Ascending aorta (tissue), 2 donors: ENCODE measurements around the gene XRCC5. TPM values are rescaled to one million over a fixed set of nuclear protein-coding genes. Genes with fewer than 3 reads are reported as not detected.
A peak's percentile ranks its signal among the peaks of the same experiment; 100 is the strongest.

Experiments used
- DNase-seq, 2 donors: peaks; one replicate each; pipeline ENCODE4 v3.0.0-alpha.2; 2019; ENCODE audit warnings: low spot score in 2 of 2
- H3K27ac ChIP-seq, 2 donors: fragments of 200-600 bp; sonication (generic); one replicate each; pipeline ENCODE4 v1.5.1; 2016 to 2017; ENCODE audit warnings: mild to moderate bottlenecking in 1 of 2
- H3K27me3 ChIP-seq: fragments of 200-600 bp; sonication (generic); one replicate; pipeline ENCODE4 v1.5.1; 2017
- H3K36me3 ChIP-seq, 2 donors: fragments of 200-600 bp; sonication (generic); one replicate each; pipeline ENCODE4 v1.5.1; 2016
- H3K4me1 ChIP-seq, 2 donors: fragments of 200-600 bp; sonication (generic); one replicate each; pipeline ENCODE4 v1.5.1; 2016 to 2017; ENCODE audit warnings: mild to moderate bottlenecking in 1 of 2
- H3K4me3 ChIP-seq, 2 donors: fragments of 200-600 bp; sonication (generic); one replicate each; pipeline ENCODE4 v1.5.1; 2016 to 2017; ENCODE audit warnings: mild to moderate bottlenecking in 1 of 2
- H3K9me3 ChIP-seq, 2 donors: fragments of 200-600 bp; sonication (generic); one replicate each; pipeline ENCODE4 v1.5.1; 2016
- intact Hi-C: fragments of 100-400 bp; cut with DNase I; formaldehyde crosslinking; loops from one replicate; pipeline ENCODE4 v1.15.1; 2023
- total RNA-seq: library from RNA; depleted of rRNA; stranded (reverse); fragments of >200 nt; gene quantifications from one replicate; pipeline ENCODE4 v1.1.0, GENCODE V29; 2016
- TF ChIP-seq, protein P1 (sequence below), 3 experiments: fragments of 200-600 bp in 2 of 3; fragments of 450-650 bp in 1 of 3; sonication (generic) in 2 of 3; IDR thresholded peaks; one replicate each; pipeline ENCODE4 v1.5.1; 2016 to 2019; ENCODE audit warnings: antibody characterized with exemption in 3 of 3, mild to moderate bottlenecking in 1 of 3, moderate library complexity in 1 of 3

Gene XRCC5
- total RNA-seq = 45.4 TPM

DNA sequence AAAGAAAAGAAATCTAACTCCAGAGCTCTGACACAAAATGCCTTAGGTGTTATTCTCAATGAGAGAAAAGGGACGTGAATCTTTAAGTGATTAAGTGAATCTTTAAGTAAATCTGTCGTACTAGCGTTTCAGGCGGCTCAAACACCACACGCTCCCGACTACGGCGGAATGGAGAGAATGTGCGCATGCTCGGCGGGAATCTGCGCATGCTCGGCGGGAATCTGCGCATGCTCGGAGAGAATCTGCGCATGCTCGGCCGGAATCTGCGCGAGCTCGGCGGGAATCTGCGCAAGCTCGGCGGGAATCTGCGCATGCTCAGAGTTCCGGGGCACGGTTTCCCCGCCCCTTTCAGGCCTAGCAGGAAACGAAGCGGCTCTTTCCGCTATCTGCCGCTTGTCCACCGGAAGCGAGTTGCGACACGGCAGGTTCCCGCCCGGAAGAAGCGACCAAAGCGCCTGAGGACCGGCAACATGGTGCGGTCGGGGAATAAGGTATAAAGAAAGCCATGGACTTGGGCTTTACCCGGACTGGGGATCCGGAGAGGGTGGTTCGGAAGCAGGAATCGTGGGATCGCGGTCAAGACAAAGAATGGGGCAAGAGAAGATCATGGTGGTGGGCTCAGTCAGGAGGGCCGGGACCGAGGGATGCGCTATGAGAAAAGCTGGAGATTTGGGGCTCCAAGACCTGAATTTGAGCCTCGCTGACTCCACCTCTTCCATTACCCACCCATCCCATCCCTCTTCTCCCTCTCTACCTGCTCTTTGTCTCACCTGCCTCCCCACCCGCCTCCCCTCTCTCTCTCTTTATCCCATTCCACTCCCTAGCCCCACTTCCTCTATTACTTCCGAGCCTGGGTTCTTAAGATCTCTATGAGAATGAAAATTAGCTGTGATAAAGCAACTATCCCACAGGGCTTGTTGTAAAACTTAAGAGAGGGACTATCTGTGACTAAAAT lies at the start of gene XRCC5:
Gene XRCC5, plus strand, starts transcription at position 382 of the 955 bp plus-strand sequence. Its CDS starts 89 bp downstream, at position 471.
- no peaks in the 10 kb centered on the region for H3K27me3 ChIP-seq
- peak within 1 kb of the TSS; percentile 90 to 92 for H3K27ac ChIP-seq
- H3K36me3 ChIP-seq = peaks cover 11 to 23% of the 10 kb centered on the region in 2 donors
- no peaks in the 10 kb centered on the region for H3K9me3 ChIP-seq
- peaks cover 3 to 13% of the 10 kb centered on the region in 2 donors for H3K4me1 ChIP-seq
- peak; percentile 68 to 97 for DNase-seq
- TF ChIP-seq, protein P1, sequence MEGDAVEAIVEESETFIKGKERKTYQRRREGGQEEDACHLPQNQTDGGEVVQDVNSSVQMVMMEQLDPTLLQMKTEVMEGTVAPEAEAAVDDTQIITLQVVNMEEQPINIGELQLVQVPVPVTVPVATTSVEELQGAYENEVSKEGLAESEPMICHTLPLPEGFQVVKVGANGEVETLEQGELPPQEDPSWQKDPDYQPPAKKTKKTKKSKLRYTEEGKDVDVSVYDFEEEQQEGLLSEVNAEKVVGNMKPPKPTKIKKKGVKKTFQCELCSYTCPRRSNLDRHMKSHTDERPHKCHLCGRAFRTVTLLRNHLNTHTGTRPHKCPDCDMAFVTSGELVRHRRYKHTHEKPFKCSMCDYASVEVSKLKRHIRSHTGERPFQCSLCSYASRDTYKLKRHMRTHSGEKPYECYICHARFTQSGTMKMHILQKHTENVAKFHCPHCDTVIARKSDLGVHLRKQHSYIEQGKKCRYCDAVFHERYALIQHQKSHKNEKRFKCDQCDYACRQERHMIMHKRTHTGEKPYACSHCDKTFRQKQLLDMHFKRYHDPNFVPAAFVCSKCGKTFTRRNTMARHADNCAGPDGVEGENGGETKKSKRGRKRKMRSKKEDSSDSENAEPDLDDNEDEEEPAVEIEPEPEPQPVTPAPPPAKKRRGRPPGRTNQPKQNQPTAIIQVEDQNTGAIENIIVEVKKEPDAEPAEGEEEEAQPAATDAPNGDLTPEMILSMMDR (IDR thresholded peaks at IDR 0.05) = no peak
- intact Hi-C loops = loop anchor here (2.0 kb wide), 1 partner anchor 28 kb away; the partner anchor contains the start of genes PECR and TMEM169
- H3K4me3 ChIP-seq = peak within 1 kb of the TSS; percentile 54 to 88

DNA sequence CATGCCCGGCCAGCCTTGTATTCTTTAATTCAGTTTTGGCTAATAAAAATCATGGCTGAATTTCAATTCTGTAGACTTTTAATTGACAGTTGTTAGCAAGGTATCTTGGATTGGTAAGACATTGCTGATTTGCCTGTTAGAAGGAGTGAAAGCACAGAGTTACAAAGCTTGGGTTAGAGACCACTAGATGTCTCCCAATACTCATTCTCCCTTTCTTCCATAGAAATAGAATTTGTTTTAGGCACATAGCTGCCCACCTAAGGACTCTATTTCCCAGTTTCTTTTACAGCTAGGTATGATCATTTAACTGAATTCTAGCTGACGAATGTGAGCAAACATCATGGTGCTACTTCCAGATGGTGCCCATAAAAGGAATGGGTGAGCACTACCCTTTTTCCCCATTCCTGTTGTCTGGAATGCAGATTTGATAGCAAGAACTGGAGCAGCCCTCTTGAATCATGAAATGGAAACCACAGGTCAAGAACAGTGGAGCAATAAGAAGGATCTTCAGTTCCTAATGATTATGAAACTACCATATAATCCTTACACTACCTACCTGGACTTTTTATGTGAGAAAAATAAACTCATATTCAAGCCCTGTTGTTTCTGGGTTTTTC lies 45.0 kb upstream of the XRCC5 start:
- TF ChIP-seq, protein P1 (IDR thresholded peaks at IDR 0.05) = no peak
- Histone ChIP-seq H3K4me3 (no peak overlapping the region), H3K36me3 (peaks cover 11 to 23% of the 10 kb centered on the region in 2 donors), H3K27ac (no peak overlapping the region), H3K27me3 (no peaks in the 10 kb centered on the region), H3K9me3 (no peaks in the 10 kb centered on the region), H3K4me1 (no peaks in the 10 kb centered on the region)
- intact Hi-C loops = no loop called here
- no peak for DNase-seq

DNA sequence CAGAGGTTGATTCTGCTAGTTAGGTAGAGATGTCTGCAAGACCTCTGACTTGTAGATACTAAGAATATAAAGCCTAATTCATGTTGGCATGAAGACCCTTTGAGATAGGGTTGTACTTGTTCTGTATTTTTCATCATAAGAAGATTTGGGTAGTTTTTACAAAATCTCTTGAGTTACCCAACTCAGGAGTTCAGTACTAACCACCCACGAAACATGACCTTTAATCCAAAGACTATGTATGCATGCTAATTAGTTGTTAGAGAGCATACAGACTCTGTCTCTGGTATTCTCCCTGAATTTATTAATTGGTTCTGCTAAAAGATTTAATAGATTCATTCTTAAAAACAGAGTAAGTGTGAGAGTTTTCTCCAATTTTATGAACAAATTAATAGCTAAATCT lies 44.5 kb upstream of the XRCC5 start:
- no peak overlapping the region for H3K4me3 ChIP-seq
- H3K4me1 ChIP-seq = no peaks in the 10 kb centered on the region
- no peaks in the 10 kb centered on the region for H3K27me3 ChIP-seq
- no peak for DNase-seq
- no peaks in the 10 kb centered on the region for H3K9me3 ChIP-seq
- H3K36me3 ChIP-seq = peaks cover 11 to 23% of the 10 kb centered on the region in 2 donors
- intact Hi-C loops = no loop called here
- TF ChIP-seq, protein P1 (IDR thresholded peaks at IDR 0.05) = no peak
- H3K27ac ChIP-seq = no peak overlapping the region

DNA sequence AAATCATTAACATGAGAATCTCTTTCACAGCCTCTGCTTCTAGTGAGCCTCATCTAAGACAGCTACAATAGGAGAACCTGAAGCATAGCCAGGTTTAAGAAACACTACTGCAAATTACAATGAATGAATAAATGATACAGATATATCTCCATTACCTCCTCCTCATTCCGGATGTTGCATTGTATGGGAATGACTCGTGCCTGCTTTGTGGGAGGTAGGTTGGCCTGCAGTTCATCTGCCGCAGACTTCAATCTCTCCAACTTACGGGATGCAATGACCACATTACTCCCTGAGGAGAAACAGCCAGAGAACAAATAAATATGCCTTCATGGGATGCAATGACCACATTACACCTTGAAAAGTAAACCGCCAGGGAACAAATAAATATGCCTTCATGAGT lies 42.9 kb upstream of the XRCC5 start:
- TF ChIP-seq, protein P1 (IDR thresholded peaks at IDR 0.05) = no peak
- intact Hi-C loops = no loop called here
- no peaks in the 10 kb centered on the region for H3K27me3 ChIP-seq
- H3K9me3 ChIP-seq = no peaks in the 10 kb centered on the region
- DNase-seq = no peak
- H3K36me3 ChIP-seq = peaks cover 9 to 23% of the 10 kb centered on the region in 2 donors
- no peaks in the 10 kb centered on the region for H3K4me1 ChIP-seq
- H3K27ac ChIP-seq = no peak overlapping the region
- H3K4me3 ChIP-seq = no peak overlapping the region

DNA sequence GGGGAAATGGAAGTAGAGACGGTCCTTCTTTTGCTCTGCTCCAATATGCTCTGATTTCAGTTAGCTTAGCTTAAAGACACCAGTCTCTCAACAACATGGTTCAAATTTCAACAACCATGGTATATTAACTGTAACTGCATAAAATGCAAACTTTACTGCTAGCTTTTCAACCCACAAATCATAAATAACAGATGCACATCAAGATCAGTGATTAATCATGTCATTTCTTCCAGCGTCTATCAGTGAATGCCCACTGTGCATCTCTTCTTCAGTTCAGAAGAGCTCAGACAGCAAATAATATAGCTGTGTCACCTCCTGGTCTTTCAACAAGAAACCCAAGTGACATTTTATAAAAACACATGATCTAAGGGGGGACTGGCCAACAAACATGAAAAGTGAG lies 40.1 kb upstream of the XRCC5 start:
- no peaks in the 10 kb centered on the region for H3K9me3 ChIP-seq
- H3K36me3 ChIP-seq = peaks cover 5 to 14% of the 10 kb centered on the region in 2 donors
- H3K4me1 ChIP-seq = no peaks in the 10 kb centered on the region
- H3K27ac ChIP-seq = no peak overlapping the region
- no peak for DNase-seq
- intact Hi-C loops = no loop called here
- no peaks in the 10 kb centered on the region for H3K27me3 ChIP-seq
- TF ChIP-seq, protein P1 (IDR thresholded peaks at IDR 0.05) = no peak
- no peak overlapping the region for H3K4me3 ChIP-seq
